DMS153 (cell line): Measurements from ENCODE around the gene ZNF226.
"Not testable (repeated sequence)": the region's sequence is repeated elsewhere in the genome, so short reads cannot be mapped to it uniquely, and the experiment has no call there.

ENCODE experiments used
- DNase-seq: peaks from one replicate; lab custom pipeline; 2025; lab: John Stamatoyannopoulos, UW

ZNF226 gene

DNA sequence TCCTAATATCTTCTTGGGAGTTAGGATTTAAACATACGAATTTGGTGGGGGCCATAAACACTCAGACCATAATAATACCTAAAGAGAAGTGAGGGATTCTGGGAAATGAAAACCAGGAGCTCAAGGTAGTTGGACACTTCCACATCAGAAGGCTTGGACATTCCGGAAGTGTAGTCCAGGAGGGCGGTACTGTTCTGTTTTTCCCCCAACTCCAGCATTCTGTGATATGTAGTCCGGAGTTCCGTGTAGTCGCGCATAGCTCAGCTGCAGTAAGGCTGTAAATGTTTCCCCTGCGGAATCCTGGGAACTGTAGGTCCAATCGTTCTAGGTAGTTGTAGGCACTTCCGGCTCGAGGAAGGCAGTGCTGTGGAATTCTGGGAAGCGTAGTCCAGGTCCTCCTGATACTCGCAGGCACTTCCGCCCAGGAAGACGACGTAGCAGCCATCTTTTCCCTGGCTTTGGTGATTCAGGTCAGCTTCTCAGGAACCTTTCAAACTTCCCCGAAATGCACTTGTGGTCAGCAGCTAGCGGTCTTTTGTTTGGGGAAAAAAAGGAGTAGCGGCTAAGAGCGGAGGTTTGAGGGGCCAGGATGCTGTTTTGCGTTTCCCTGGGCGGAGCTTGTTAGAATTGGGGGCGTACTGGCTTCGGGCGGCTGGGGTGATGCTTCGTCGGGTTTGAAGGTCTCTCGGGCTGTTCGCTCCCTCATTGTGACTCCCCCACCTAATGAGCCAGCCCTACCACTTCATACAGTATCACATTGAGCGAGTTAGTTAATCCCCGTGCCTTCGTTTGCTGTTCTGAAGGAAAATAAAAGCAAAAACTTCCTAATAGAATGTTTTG is at the start of gene ZNF226:
Gene ZNF226 (plus strand): TSS at position 428 of the 840 bp plus-strand sequence. CDS start 4,981 bp downstream, outside the sequence.
- DNase-seq, result peak; percentile 99

DNA sequence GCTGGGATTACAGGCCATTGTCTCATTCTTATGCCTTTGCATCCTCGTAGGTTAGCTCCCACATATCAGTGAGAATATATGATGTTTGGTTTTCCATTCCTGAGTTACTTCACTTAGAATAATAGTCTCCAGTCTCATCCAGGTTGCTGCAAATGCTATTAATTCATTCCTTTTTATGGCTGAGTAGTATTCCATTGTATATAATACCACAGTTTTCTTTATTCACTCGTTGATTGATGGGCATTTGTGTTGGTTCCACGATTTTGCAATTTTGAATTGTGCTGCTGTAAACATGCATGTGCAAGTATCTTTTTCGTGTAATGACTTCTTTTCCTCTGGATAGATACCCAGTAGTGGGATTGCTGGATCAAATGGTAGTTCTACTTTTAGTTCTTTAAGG is 43.7 kb upstream of the ZNF226 start:
- not testable (repeated sequence) for DNase-seq

DNA sequence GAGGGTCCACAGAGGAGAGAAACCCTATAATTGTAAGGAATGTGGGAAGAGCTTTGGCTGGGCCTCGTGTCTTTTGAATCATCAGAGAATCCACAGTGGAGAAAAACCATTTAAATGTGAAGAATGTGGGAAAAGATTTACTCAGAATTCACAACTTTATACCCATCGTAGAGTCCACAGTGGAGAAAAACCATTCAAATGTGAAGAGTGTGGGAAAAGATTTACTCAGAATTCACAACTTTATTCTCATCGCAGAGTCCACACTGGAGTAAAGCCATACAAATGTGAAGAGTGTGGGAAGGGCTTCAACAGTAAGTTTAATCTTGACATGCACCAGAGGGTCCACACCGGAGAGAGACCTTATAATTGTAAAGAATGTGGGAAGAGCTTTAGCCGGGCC is 32.9 kb upstream of the ZNF226 start:
- no peak for DNase-seq

DNA sequence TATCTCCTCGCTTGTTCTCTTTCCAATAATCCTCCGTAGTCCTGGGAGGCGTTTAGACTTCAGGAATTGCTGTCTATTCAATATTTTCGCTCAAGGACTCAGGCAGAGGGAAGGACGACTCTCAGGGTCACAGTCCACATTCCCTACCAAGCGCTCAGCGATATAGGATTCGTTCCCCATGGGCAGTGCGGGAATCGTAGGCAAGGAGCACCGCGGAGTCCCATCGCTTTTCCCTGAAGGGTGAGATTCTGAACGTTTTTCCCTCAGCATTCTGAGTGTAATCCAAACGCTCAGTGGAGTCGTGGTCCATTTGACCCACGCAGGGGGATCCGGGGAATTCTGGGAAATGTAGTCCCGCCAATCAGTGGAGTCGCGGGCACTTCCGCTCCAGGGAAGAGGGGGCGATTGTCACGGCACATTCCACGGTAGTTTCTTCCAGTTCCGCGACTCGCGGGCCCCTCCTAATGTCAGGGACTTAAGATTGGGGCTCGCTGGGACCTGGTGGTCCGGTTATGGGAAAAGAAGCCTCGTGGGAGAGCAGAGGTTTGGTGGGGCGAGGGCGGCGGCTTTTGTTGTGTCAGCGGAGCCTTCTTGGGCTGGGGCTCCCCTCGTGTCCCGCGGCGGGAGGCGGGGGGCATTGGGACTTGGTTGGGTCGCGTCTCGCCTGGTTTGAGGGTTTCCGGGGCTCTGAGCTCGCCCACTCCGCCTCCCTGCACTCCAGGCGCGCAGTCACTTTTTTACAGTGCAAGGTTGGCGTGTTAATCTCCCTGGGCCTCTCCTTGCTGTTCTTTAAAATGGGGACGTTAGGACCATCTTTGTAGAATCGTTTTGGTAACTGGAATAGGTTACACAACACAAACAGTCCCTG is 23.5 kb upstream of the ZNF226 start, which contains the start of gene ZNF234:
Gene ZNF234 (plus strand): TSS at position 364 of the 868 bp plus-strand sequence. CDS start 3,079 bp downstream, outside the sequence.
- peak; percentile 25 for DNase-seq

DNA sequence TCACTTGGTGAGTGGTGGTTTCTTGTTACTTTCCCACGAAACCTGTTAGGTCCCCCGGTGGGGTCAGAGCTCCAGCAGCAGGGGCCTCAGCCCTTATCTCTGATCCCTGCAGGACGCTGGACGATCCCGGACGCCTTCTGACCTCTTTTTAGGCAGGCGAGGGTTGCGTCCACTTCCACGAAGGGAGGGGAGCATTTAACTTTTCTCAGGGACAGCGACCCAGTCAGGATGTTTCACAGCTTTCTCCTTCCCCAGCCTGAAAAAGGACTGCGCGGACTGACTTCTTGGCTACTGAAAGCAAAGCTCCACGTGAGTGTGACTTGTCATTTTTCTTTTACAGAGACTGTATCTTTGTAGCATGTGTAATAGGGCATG is 22.9 kb upstream of the ZNF226 start:
- DNase-seq, result no peak

DNA sequence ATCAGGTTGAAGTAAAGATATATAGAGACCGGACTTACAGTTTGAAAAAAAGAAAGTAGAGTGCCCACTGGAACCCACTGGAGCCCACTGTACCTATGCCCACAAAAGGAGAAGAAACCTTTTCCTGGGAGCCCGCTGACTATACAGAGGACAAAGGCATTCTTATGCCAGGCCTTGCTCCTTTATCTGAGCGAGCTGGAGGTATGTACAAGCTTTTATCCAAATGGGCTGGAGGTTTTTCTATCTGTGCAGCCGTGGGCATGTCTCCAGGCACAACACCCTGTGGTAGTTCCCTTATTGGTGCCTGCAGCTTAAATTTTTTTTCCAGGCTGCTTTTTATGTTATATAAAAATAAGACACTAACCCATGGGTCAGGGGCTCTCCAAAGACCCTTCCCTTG is 15.1 kb upstream of the ZNF226 start:
- DNase-seq, result no peak

DNA sequence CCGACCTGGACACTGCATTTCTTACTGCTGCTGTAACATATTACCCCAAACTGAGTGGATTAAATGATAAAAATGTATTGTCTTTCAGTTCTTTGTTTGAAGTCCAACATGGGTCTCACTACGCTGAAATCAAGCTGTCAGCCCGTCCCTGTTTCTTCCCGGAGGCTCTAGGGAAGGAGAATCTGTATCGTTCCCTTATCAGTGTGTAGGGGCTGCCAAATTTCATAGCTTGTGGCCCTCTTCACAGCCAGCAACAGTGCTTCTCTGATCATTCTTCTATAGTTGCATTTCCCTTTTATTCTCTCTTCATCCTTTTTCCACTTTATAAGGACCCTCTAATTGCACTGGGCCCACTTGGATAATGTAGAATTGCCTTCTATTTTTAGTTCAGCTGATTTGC is 13.4 kb upstream of the ZNF226 start:
- no peak for DNase-seq

DNA sequence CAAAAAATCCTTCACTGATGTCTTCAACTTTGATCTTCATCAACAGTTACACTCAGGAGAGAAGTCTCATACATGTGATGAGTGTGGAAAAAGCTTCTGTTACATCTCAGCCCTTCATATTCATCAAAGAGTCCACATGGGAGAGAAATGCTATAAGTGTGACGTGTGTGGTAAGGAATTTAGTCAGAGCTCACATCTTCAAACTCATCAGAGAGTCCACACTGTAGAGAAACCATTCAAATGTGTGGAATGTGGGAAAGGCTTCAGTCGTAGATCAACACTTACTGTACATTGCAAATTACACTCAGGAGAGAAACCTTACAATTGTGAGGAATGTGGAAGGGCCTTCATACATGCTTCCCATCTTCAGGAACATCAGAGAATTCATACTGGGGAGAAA is 8.4 kb upstream of the ZNF226 start:
- no peak for DNase-seq

DNA sequence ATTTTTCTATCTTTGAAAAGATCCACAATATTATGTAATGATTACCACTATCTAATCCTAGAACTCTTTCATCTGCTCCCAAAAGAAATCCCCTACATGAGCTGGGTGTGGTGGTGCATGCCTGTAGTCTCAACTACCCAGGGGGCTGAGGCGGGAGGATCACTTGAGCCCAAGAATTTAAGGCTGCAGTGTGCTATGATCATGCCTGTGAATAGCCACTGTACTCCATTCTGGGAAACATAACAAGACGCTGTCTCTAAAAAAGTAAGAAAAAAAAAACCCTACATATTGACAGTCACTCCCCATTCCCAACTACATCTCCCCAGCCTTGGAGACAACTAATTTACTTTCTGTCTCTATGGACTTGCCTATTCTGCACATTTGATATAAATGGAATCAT is 1.1 kb upstream of the ZNF226 start:
- DNase-seq, result no peak

DNA sequence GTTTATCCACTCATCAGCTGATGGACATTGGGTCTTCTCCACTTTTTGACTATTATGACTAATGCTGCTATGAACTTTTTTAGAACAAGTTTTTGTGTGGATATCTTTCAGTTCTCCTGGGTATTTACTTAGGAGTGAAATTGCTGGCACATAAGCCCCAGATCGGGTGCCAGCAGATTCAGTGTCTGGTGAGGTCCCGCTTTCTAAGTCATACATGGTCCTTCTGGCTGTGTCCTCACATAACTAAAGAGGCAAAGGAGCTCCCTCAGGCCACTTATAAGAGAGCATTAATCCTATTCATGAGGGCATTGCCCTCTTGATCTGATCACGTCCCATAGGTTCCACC is 600 bp upstream of the ZNF226 start:
- DNase-seq, result no peak

DNA sequence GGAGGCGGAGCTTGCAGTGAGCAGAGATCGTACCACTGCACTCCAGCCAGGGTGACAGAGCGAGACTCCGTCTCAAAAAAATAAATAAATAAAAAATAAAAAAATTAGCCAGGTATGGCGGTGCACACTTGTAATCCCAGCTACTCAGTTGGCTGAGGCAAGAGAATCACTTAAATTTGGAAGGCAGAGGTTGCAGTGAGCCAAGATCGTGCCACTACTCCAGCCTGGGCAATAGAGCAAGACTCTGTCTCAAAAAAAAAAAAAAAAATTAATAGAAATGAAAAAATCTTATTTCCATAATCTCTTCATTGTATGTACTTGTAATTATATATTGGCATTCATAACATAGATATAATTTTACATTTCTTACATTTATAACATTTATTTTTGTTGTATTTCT is 5.8 kb downstream of the ZNF226 start:
- not testable (repeated sequence) for DNase-seq

DNA sequence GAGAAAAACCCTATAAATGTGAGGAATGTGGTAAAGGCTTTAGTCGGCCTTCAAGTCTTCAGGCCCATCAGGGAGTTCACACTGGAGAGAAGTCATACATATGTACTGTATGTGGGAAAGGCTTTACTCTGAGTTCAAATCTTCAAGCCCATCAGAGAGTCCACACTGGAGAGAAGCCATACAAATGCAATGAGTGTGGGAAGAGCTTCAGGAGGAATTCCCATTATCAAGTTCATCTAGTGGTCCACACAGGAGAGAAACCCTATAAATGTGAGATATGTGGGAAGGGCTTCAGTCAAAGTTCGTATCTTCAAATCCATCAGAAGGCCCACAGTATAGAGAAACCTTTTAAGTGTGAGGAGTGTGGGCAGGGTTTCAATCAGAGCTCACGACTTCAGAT is 11.7 kb downstream of the ZNF226 start:
- DNase-seq, result no peak

DNA sequence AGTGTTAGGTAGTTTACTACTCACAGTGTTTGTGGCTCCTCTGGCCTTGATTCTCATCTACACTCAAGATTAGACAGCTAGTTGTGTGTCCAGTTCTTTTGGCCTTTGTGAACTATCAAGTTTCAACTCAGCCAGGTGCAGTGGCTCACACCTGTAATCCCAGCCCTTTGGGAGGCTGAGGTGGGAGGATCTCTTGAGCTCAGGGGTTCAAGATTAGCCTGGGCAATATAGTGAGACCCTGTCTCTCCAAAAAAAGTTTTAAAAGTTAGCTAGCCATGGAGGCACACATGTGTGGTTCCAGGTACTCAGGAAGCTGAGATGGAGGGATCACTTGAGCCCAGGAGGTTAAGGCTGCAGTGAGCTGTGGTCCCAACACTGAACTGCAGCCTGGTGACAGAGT is 16.1 kb downstream of the ZNF226 start:
- no peak for DNase-seq

DNA sequence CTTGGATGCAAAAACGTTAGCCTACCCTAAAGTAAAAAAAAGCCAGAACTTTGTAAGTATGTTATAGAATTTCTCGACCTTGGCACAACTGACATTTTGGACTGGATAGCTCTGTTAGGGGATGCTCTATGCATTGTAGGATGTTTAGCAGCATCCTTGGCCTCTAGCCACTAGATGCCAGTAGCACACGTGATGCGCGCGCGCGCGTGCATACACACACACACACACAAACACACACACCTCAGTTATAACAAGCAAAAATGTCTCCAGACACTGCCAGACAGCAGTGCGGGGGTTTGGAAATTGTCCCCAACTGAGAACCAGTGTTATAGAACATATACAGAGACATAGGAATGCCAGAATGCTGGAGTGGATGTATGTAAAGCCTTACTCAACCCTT is 17.2 kb downstream of the ZNF226 start:
- DNase-seq, result no peak

DNA sequence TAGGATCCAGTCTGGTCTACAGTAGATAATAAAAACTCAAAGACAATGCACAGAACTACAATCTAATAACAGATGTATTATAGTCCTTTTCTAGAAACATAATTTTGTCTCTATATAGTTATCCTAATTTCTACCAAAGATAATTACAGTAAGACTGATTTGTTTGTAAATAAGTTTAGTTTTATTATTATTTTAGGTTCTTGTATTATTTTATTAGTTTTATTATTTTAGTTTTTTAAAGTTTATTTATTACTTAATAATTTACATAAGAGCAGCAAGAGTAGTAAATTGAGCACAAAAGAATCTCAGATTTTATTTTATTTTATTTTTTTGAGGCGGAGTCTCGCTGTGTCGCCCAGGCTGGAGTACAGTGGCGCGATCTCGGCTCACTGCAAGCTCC is 25.1 kb downstream of the ZNF226 start:
- no peak for DNase-seq

DNA sequence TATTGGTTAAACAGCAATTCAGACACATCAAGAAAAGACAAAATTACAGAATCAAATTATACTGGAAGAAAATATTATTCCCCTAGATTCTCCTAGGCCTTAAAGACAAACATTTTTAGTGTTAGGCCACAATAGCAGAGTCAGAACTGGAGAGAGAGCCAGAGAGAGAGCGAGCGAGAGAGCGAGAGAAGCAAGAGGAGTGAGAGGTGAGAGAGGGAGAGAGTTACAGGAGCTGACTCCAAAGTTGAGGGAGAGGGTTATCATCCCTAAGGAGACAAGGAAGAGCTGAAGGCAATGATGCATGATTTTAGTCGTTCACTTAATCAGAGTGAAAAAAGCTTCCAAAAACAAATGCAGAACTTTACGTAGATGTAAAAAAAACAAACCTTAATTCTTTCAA is 27.2 kb downstream of the ZNF226 start:
- no peak for DNase-seq

DNA sequence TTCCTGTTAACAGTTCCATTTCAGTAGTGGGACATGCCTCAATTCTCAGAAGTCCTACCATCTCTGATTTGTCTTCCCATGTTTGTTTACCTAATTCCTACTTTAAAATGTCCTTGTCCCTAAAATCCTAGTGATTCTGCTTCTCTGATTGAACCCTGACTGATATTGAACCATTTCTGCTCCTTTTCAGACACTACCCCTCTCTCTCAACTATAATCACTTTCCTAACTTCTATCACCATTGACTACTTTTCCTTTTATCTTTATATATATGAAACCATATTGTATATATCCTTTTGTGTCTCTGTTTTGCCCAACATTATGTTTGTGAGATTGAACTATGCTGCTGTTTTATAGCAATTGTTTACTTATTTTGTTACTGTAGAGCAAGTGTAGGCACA is 31.9 kb downstream of the ZNF226 start:
- DNase-seq, result no peak

DNA sequence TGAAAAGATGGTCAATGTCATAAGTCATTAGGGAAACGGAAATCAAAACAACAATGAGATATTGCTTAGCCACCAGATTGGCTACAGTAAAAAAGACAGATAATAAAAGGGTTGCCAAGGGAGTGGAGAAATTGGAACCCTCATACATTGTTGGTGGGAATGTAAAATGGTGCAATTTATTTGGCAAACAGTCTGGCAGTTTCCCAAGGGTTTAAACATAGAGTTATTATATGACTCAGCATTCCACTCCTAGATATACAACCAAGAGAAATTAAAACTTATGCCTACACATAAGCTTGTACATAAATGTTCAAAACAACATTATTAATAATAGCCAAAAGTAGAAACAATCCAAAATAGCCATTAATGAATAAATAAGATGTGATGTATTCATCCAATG is 37.6 kb downstream of the ZNF226 start:
- no peak for DNase-seq

DNA sequence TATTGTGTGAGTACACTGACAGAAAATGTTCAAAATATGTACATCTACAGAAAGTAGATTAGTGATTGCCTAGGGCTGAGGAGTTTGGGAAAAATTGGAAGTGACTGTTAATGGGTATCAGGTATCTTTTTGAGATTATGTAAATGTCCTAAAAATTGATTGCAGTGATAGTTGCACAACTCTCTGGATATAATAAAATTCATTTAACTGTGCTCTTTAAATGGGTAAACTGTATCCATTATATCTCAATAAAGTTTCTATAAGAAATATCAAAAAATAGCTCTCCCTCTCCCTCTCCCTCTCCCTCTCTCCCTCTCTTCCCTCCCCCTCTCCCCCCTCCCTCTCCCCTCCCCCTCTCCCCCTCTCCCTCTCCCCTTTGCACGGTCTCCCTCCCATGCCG is 38.1 kb downstream of the ZNF226 start:
- no peak for DNase-seq

DNA sequence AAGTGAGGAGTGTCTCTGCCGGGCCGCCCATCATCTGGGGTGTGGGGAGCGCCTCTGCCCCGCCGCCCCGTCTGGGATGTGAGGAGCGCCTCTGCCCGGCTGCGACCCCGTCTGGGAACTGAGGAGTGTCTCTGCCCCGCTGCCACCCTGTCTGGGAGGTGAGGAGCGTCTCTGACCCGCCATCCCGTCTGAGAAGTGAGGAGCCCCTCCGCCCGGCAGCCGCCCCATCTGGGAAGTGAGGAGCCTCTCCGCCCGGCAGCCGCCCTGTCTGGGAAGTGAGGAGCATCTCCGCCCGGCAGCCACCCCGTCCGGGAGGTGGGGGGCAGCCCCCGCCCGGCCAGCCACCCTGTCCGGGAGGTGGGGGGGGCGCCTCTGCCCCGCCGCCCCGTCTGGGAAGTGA is 39.0 kb downstream of the ZNF226 start:
- DNase-seq, result not testable (repeated sequence)

DNA sequence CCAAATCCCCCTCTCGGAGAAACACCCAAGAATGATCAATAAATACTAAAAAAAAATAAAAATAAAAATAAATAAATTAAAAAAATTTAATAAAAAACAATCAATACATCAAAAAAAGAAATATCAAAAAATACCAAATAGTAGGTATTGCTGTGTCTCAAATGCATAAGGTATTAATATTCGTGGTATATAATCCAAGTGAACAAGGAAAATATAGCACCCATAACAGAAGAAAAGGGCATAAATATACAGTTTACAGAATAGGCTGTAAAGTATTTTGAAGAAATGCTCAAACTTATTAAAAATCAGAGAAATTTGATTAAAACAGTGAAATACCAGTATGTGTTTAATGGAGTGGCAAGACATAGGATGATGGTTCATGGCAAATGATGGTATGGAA is 39.9 kb downstream of the ZNF226 start:
- DNase-seq, result no peak

DNA sequence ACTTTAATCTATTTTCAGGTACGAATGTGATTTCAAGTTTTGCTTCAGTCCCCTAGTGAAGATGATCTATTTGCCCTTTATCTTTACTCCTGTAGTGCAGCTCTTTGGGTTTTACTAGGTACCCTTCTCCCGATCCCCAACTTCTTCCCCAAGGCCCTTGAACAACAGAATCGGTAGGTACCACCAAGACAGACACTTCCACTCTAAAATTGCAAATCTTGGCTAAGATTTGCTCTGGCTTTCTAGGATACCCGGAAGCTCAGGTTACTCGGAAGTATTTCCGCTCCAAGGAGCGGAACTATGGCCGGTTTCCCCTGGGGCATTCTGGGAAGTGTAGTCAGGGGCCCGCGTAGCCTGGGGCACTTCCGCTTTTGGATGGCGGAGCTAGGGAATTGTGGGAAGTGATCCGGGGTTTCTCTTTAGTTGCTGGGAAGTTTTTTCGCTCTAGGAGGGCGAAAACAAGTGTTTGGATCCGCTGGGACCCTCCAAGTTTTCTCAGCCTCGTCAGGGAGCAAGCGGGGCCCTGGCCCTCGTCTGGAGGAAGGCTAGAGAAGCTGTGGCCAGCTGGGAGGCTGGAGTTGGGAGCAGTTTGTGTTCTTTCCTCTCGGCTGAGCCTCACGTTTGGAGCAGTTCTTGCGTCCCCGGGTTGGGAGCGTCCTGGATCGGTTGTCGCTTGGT is 42.4 kb downstream of the ZNF226 start:
- DNase-seq, result peak; percentile 91
